NCI-H2196 treated with DMSO at 0.1 percent for 48 hours (cell line): ENCODE measurements around the gene ZNF484.

Source experiments
- DNase-seq: peaks from one replicate; lab custom pipeline; 2025; ENCODE audit not compliant: unreplicated experiment; lab: John Stamatoyannopoulos, UW

ZNF484 gene

DNA sequence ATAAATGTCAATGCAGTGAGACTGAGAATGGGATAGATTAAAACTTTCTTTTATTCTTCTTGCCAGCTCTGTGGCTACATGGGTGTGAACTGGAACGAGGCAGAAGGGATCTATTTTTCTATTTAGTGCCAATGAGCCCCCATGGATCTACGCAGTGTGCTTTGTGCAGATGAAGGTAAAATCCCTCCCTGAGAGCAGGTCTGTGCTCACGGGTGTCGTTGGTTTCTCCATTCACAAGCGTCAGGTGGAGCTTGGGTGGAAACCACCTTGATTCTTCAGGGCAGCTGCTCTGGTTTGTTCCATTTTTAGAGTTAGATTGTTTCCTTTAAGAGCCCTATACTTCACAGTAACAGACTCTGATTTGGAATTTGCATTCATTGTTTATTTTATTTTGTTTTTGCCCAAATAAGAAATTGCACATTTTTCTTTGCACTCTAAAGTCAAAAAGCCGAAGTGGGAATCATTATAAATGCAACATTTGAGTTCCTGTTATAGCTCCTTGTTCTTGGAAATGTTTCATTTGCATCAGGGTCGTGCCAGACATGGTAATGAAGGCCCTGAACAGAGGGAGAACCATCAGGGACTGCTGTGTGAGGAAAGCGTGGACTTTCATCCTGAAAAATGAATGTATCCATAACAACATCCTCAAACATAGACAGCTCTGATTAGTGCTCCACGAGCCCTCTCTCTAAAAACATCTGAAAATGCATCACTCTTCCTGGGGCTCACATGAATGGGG lies 82.1 kb downstream of the ZNF484 start:
- DNase-seq, result no peak
